ENCODE measurements around the gene DBET.
"Not testable (repeated sequence)": the region's sequence is repeated elsewhere in the genome, so short reads cannot be mapped to it uniquely, and the experiment has no call there.

DBET gene

DNA sequence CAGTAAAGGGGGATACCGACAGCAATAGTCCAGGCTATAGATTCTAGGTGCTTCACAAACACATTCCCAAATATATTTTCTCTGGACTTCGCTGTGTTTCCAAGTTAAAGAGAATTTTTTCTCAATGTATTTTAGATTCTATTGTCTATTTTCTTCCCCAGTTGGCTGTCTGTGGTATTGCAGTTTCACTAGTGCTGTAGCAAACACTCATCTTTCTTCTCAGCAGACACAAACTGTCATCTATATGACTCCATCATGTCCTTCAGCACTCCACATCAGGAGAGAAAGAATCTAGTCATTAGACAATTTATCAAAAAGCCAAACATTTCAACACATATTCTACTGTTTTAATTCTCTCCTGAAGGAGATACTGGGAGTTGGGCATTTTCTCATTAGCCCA, at the start of gene DBET:
DBET (plus strand) TSS at position 161 of the 400 bp plus-strand sequence.
- not testable (repeated sequence) for DNase-seq (ENCODE audit: low read depth in 4 of 4, low spot score in 1 of 4)

DNA sequence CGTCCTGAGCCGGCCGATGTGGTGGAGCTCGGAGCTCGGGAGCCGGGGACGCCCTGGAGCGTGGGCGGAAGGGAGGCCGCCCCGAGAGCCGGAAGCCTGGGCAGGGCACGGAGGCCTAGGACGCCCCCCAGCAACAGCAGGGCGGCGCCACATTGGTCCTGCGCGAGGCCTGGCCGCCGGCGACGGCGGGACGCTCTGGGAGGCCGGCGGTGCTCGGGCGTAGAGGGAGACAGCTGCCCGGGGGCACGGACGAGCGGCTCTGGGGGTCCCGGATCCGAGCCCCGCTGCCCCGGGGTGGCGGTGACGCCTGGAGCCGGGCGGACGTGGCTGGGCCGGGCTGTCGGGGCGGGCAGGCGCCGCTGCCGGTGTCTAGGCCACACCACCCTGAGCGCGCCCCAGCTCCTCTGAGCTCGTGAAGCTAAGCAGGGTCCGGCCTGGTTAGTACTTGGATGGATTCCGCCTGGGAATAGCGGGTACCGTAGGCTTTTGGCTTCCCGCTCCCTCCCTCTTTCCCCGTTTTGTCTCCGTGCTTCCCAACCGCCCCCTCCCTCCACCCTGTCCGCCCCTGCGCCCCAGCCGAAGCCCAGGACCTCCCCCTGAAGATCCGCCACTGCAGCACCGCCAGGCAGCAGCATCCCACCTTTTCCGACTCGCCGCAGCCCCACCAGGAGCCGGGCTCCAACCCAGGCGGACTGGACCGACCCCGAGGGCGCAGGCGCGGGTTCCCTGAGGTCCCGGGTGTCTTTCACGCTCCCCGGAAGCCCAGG, 49.3 kb upstream of the DBET start:
- DNase-seq (ENCODE audit: low read depth in 4 of 4, low spot score in 1 of 4): no peak

DNA sequence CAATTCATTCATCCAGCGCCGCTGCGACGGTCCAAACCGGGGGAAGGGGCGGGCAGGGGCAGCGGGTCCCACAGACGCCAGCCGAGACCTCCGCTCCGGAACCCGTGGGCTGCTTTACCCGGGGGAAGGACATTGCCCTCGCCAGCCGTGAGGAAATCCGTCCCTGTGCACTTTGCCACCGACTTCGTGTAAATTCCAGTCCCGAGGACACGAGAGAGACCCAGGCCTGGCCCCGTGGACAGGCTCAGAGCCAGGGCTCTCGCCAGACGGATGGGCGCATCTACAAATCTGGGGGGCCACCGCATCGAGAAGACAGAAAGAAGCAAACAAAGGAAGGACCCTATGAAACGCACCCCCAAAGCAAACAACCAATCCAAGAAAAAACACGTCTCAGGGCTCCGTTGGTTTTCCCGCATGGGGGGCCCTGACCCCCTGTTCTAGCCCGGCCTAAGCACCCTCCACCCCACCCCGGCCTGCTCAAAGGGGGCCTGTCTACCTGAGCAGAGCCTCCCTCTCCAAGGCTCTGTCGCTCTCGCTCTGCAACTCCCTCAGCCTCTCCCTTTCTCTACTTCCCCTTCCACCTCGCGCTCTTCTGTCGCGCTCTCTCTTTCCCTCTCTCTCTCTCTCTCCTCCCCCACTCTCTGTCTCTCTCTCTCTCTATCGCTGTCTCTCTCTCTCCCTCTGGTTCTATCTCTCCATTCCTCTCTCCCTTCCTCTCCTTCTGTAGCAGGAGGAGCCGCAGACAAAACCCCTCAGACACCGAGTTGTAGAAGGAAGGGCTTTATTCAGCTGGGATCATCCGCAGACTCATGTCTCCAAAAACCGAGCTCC, 48.5 kb upstream of the DBET start:
- no peak for DNase-seq (ENCODE audit: low read depth in 4 of 4, low spot score in 1 of 4)

DNA sequence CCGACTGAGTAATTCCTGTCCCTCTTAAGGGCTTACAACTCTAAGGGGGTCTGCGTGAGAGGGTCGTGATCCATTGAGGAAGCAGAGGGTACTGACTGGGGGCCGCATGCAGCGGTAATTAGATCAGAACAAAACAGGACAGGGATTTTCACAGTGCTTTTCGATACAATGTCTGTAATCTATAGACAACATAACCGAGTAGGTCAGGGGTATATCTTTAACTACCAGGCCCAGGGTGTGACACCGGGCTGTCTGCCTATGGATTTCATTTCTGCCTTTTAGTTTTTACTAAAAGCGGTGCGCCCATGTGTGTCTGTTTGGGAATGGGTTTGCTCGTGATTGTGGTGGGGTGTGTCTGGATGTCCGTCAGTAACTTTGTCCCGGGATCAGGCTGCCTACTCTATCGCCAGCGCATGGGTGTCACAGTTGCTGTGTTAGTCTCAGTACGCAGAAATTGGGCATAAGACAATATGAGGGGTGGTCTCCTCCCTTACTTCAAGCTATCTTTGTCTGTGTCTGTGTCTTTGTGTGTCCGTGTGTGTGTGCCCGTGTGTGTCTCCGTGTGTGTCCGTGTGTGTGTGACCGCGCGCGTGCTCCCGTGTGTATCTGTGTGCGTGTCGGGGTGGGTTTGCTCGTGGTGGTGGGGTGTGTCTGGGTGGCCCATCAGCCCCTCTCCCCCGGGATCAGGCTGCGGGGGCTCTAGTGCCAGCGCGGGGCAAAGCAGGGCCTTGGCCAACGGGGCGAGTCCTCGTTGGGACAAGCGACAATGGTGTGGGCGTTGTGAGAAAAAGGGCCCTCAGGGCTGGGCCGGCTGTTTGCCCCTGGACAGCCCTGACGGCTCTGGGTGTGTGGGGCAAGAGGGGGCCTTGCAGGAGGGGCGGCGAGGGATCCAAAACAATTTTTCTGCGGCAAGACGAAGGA, 47.7 kb upstream of the DBET start:
- DNase-seq (ENCODE audit: low read depth in 4 of 4, low spot score in 1 of 4): no peak

DNA sequence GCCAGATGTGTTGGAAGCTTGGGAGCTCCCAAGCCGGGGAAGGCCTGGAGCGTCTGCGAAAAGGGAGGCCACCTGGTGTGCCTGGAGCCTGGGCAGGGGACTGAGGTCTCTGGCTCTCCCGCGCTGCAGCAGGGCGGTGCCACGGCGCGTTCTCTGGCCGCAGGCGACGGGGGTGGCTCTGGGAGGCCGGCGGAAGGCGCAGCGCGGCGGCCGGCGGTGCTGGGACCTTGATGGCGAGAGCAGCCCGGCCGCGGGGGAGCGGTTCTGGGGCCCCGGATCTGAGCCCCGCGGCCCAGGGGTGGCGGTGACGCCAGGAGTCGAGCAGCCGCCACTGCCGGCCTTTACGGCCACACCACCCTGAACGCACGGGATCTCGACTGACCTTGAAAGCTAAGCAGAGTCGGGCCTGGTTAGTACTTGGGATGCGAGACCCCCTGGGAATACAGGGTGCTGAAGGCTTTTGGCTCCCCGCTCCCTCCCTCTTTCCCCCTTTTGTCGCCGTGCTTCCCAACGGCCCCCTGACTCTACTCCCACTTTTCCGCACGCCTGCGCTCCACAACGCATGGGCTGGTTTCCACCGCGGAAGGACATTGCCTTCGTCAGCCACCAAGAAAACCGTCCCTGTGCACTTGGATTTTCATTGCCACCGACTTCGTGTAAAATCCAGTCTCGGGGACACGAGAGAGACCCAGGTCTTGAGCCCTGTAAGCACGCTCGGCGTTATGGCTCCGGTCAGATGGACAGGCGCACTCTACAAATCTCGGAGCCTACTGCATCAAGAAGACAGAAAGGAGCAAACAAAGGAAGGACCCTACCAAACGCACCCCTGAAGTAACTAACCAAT, 46.7 kb upstream of the DBET start:
- no peak for DNase-seq (ENCODE audit: low read depth in 4 of 4, low spot score in 1 of 4)

DNA sequence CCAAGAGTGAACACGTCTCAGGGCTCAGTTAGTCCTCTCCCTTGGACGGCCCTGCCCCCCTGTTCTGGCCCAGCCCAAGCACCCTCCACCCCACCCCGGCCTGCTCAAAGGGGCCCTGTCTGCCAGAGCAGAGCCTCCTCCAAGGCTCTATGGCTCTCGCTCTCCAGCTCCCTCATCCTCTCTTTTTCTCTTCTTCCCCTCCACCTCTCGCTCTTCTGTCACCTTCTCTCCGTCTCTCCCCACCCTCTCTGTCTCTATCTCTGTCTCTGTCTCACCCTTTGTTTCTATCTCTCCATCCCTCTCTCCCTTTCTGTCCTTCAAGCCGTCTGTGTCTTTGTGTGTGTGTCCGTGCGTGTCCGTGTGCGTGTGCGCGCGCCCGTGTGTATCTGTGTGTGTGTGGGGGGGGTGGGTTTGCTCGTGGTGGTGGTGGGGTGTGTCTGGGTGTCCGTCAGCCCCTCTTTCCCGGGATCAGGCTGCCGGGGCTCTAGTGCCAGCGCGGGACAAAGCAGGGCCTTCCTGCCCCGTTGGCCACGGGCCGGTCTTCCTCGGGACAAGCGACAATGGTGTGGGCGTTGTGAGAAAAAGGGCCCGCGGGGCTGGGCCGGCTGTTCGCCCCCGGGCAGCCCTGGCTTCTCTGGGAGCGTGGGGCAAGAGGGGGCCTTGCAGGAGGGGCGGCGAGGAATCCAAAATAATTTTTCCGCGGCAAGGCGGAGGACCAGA, 45.9 kb upstream of the DBET start:
- DNase-seq (ENCODE audit: low read depth in 4 of 4, low spot score in 1 of 4): no peak

DNA sequence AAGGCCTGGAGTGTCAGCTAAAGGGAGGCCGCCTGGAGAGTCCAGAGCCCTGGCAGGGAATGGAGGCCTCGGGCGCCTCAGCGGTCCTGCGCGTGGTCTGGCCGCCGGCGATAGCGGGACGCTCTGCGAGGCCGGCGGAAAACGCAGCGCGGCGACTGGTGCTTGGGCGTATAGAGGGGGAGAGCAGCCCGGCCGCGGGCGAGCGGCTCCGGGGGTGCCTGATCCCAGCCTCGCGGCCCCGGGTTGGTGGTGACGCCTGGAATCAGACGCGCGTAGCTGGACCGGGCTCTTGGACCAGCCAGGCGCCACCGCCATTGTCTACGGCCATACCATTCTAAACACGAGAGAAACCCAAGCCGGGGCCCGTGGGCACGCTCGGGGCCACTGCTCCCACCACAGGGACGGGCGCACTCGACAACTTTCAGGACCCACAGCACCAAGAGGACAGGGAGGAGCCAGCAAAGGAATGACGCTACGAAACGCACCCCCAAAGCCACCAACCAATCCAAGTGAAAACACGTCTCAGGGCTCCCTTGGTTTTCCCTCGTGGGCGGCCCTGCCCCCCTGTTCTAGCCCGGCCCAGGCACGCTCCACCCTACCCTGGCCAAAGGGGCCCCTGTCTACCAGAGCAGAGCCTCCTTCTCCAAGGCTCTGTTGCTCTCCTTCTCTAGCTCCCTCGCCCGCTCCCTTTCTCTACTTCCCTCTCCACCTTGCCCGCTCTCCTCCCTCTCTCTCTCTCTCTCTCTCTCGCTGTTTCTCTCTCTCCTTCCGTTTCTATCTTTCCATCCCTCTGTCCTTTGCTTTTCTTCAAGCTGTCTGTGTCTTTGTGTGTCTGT, 45.1 kb upstream of the DBET start:
- DNase-seq (ENCODE audit: low read depth in 4 of 4, low spot score in 1 of 4): no peak

DNA sequence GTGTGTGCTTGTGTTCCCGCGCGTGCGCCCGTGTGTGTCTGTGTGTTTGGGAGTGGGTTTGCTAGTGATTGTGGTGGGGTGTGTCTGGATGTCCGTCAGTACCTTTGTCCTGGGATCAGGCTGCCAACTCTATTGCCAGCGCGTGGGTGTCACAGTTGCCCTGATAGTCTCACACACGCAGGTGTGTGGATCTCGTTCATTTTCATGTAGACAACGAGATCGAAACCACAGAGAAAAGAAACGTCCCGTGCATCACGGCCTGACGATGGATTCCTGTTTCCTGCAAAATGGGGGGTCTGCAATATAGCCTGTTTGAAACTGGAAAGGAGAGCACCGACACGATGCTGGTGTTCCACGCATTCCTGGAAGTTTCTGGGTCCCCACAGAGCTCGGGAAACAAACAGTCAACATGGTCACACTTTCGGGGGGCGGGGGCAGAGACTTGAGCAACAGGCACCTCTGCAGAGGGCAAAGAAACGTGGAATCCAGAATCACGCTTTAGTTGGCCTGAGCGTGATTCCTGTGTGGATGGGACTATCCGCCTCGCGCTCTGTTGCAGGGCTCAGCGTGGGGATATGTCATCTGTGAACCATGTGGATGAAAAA, 44.3 kb upstream of the DBET start:
- DNase-seq (ENCODE audit: low read depth in 4 of 4, low spot score in 1 of 4): not testable (repeated sequence)

DNA sequence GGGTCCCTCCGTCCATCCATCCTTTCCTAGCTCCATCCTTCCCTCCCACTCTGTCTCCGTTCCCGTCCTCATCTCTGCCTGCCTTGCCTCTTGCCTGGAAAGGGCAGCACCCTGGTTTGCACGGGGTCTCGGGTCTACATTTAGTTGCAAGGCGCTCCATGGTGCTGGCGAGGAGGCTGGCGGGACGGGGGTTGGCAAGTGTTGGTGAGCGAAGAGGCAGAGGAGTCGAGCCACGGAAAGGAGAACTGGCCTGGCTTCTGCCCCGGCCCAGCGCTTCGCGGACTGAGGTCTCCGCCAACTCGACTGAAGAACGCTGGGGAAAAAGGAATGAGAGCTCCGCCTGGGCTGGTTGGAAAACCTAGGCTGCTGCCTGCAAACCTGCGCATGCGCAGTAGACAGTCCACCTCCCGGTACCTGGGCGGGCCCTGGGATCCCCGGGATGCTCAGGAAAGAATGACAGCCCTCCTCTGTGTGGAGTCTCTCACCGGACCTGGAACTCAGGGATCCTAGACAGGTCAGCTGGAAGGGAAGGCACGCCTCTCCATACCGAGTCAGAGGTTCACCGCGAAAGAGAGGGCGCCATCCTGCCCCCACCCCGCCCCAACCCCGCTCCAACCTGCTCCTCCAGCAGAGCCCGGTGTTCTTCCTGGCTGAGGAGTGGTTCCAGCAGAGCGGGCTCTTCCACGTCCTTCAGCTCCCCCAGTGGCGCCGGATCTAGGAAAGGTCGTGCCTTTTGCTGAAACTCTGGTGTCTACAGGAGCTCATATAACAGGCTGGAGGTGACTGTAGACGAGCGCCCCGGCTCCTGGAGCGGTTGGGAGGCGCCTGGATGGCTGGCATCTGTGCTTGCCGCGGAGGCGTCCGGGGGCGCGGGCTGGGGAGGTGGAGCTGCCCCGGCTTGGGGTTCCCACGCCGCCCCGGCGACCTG, 43.2 kb upstream of the DBET start:
- DNase-seq (ENCODE audit: low read depth in 4 of 4, low spot score in 1 of 4): no peak

DNA sequence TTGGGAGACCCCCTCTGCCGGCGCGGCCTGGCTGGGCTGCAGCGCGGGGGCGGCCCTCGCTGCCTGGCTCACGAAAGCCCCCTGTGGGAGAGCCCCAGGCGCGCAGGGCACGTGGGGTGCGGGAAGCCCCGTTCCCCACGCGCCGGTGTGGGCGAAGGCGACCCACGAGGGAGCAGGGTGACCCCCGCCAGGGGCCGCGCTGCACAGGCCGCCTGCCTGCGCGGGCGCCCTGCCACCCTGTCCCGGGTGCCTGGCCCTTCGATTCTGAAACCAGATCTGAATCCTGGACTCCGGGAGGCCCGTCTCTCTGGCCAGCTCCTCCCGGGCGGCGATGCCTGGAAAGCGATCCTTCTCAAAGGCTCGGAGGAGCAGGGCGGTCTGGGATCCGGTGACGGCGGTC, 42.3 kb upstream of the DBET start:
- not testable (repeated sequence) for DNase-seq (ENCODE audit: low read depth in 4 of 4, low spot score in 1 of 4)

DNA sequence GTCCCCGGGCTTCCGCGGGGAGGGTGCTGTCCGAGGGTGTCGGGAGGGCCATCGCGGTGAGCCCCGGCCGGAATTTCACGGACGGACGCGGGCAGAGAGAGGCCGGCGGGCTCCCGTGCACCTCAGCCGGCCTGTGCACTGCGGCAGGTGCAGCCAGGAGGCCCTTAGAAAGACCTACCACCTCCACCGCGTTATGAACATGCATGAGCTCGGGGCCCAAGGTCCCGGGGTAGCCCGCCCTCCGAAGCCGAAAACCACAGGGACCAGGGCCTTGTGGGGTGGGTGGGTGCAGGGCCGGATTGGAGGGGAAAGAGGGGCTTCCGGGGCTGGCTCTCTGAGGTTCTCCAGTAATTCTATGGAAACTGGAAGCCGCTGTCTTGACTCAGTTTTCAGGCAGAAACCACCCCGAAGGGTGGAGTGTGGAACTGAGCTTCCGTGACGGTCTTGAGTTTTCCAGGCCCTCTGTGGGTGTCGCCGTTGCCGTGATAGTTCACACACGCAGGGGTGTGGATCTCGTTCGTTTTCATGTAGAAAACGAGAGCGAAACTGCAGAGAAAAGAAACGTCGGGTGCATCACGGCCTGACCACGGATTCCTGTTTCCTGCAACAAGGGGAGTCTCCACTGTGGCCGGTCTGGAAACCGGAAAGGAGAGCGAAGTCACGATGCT, 41.6 kb upstream of the DBET start:
- DNase-seq (ENCODE audit: low read depth in 4 of 4, low spot score in 1 of 4): not testable (repeated sequence)

DNA sequence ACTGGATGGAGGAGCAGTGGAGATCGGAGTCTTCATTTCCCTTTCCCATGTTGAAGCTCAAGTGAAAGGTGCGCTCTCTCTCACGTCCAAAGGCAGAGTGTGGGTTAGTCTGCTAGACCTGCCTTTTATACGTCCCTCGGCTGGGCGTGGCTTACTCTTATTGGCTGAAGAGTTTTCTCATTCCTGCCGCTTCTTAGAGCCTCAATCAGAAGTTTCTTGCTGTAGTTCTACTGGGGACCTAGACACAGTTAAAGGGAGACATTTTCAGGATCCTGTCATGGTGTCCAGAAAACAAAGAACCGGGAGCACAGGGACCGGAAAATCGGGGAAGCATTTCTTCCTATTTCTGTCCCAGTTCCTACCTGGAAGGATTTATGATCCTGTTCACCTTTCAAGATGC, 37.1 kb upstream of the DBET start, which contains the start of gene FRG2:
FRG2 (minus strand) TSS at position 101 of the 400 bp plus-strand sequence; CDS start at position 49, 52 bp downstream.
- DNase-seq (ENCODE audit: low read depth in 4 of 4, low spot score in 1 of 4): not testable (repeated sequence)

DNA sequence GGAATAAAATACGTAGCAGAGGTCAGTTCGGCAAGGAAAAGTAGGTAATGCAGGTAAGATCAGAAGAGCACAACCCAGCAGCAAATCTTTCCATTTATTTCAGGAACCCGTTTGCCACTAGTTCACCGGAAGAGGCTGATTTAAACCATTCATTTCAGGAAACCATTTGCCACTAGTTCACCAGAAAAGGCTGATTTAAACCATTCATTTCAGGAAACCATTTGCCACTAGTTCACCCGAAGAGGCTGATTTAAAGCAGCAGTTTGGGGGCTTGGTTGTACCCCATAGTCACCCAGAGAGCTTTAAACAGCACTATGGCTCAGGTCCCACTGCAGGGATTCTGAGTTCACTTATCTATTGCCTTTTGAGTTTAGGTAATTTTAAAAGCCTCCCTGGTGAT, 33.0 kb upstream of the DBET start:
- DNase-seq (ENCODE audit: low read depth in 4 of 4, low spot score in 1 of 4): not testable (repeated sequence)

DNA sequence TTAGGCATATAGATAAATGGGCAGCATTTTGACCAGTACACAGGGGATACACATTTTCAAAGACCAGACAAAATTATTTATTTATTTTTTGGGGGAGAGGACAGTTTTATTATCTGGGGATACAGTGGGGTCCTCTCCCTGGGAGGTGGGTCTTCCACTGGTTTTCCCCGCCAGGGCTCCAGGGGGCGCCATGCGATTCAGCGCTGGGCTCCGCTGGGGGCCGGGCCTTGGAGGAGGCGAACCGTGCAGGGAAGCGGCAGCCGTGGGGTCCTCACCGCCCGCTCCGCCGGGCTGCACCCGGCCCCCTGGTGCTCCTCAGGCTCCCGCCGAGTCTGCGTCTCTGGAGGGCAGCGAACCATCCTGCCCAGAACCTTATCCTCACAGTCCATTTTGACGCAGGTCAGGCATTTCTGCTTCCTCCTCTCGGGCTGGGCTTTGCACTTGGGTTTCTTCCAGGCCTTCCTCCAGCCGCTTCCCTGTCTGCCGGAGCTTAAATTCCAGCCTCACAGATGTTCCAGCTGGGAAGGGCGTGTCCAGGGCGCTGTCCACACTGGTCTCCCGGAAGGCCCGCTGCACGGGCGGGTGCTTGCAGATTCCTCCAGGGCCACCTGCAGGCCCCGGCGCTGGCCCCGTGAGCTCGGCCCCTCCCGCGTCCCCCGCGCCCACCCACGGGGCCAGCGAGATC, 26.5 kb upstream of the DBET start:
- not testable (repeated sequence) for DNase-seq (ENCODE audit: low read depth in 4 of 4, low spot score in 1 of 4)

DNA sequence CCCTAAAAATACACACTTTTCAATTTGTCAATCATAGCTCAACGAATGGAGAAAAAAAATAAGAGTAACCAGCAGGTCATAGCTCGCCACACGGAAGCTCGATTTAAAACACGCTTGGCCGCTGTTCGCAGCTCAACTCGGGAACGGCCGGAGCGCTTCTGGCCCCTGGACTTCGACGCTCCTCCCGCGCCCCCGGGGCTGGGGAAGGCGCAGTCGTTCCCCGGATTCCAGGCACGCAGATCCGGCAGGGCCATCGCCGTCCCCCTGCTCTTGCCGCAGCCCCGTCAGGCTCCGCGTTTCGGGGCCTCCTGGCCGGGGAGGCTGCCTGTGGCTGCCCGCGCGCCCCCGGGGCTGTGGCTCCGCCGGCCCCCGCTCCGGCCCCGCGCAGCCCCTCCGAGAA, 23.4 kb upstream of the DBET start:
- not testable (repeated sequence) for DNase-seq (ENCODE audit: low read depth in 4 of 4, low spot score in 1 of 4)

DNA sequence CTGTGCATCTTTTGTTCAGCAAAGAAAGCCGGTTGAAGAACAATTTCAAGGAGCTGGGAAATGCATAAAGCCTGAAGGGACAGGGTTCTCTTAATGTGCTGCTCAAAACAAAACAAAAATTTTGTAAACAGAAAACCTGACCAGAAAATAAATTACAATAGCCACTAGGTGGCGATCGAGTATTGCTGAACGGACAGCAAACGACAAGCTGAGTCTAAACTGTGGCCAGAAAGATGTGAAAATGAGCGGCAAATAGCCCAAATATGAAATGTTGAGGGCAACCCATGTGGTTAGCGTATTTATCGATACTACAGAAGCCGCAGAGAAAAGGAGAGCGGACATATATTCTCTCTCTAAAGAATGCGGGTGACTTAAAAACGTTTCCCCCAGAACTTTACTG, 16.7 kb upstream of the DBET start:
- DNase-seq (ENCODE audit: low read depth in 4 of 4, low spot score in 1 of 4): not testable (repeated sequence)
